NCI-H1105 (cell line): ENCODE measurements around the gene PTGR1.
"Not testable (repeated sequence)": the region's sequence is repeated elsewhere in the genome, so short reads cannot be mapped to it uniquely, and the experiment has no call there.

Experiments used
- DNase-seq: peaks from one replicate; lab custom pipeline; 2025; lab: John Stamatoyannopoulos, UW

Gene PTGR1

DNA sequence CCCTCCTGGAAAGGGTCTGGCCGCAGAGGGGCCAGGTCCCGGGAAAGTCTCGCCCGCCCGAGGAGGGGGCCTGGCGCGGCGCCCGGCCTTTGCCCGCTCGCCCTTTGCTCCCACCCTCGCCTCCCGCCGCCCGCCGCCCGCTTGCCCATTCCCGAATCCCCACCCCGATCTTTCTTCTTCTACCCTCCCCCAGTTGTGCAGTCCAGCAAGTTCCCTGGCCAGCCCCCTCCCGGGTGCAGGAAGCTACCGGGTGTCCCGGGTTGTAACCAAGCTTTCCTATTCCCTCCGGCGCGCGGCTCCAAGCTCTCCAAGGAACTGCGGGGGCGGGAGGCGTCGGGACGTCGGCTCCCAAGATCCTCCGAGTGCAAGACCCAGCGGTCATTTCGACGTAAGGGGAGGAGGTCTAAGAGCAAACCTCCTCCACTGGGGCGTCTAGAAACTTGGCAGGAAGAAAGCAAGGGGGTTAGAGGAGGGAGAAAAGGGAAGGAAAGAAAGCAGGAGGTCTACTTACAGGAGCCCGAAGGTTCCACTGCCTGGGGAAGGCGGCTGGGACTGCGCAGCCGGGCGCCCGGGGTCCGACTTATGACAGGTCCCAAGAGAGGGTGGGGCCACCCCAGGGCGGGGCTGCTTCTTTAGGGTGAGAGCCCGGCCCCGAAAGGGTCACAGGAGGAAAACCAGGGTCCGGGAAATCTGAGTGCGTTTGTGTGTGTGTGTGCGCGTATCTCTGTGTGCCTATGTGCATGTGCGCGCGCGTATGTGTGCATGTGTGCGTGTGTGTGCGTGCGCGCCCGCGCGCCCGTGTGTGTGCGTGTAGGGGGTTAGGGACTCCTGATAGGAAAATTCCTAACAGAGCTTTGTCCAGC is at the start of gene PTGR1:
Gene PTGR1 (minus strand): TSS at position 556 of the 863 bp plus-strand sequence. CDS start 2,225 bp downstream, outside the sequence.
- no peak for DNase-seq

DNA sequence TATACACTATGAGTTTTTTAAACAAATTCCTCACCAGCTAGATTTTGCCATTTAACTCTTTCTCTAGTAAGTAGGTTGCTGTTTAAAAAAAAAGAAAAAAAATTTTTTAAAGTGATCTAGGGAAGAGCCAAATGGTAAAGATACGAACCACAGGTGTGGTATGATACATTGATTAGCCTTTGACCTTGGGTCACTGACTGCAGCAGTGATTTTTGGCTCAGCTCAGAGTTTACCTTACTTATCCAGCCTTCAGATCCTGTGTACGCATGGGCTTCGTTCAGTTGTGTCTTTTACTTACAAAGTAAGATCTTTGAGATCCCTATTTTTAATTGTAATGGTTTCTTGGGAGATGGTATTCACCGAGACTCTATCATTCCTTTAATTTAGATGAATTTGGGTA is 49.6 kb upstream of the PTGR1 start:
- DNase-seq = no peak

DNA sequence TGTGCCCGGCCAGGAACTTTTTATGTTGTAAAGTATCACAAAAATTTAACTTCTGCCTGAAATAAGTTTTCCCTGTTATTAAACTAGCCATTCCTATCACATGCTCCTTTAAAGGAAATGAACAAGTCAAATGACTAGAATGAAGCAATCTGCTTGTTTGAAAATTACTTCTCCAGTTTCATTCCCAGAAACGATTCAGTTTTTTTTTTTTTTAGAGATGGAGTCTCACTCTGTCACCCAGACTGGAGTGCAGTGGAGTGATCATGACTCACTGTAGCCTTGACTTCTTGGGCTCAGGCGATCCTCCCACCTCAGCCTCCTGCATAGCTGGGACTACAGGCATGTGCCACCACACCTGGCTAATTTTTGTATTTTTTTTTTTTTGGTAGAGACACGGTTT is 48.6 kb upstream of the PTGR1 start:
- DNase-seq = no peak

DNA sequence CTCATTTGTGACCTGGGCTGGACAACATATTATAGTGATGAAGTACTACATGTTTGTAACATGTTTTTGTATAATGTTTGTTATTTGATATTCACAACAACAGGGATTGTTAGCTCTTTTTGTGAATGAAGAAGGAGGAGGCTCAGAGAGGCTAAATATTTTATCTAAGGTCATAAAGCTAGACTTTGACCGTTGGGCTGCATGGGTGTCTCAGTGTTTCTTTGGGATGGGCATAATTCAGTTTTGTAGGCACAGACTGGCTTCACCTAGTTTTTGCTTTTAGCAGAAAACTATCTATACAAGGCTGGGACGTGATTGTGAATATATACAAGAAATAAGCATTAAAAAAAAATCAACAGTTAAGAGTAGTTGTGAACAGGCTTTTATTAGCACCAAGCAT is 47.0 kb upstream of the PTGR1 start:
- DNase-seq = no peak

DNA sequence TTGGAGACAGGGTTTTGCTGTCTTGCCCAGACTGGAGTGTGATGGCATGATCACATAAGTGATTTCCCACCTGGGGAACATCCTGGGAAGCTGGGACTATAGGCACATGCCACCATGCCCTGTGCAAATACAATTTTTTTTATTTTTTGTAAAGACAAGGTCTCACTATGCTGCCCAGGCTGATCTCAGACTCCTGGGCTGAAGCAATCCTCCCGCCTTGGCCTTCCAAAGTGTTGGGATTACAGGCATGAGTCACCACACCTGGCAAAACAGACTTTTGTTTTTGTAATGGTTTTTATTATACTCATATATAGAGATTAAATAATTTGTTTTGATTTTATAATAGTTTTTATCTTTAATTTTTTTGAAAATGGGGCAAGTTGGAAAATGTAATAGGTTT is 46.4 kb upstream of the PTGR1 start:
- DNase-seq = no peak

DNA sequence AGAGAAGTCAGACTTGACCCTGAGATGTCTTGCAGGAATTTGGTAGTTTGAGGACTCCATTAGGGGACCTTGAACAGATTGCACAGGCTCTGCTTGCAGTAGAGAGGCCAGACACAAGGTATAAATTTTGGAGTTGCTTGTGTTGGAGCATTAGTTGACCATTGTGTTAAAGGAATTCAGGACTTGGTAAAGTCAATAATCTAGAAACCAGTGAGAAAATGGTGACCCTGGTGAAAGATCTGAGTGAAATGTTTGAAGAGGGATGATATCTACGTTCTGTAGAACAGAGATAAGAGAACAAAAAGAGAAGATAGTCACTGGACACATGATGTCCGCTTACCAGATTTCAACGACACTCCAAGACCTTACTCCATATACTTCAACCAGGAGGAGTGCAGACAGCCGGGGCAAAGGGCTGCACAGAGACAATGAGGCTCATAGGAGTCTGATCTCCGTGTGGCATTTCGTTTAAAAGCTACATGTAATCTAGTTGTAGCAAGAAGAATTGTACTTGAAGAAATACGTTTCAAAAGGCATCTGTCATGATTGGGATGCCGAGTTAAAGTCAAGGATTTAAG is 44.8 kb upstream of the PTGR1 start:
- DNase-seq = no peak

DNA sequence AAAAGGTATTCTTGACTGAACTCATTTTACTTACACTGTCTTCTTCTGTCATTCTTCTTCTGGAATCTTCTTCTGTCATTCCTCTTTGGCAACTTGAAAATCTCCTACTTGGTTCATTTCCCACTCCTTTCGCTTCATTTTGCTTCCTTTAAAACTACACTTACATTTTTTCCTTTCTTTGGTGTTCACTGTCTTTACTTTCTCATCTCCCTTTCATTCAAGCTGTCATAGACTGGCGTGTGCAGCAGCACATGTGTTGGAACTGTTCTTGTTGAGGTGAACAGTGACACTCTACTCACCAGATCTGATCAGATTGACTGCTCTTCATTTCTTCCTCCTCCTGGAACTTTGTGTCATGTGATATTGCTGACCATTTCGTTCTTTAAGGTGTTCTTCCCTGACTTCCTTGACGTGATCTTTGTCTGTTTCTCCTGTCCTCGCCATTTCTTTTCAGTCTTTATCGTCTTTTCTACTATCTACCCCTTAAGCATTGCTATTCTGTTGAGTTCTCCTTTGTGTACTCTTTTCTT is 38.0 kb upstream of the PTGR1 start:
- no peak for DNase-seq

DNA sequence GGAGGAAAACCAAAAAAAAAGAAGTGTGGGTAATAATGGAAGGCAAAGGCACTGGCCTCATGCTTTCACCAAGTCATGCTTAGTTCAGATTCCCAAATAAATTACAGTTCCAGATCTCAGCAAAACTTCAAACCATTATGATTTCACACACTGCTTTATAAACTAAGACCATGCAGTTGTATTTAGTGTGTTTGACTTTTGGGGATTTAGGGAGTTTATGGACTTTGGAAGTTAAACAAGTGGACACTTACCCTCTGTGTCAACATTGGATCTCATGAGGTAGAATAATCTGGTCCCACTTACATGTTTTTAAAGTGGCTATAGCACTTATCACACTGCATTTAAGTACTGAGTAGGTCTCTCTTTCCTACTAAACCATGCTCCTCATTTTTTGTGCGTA is 35.4 kb upstream of the PTGR1 start:
- no peak for DNase-seq

DNA sequence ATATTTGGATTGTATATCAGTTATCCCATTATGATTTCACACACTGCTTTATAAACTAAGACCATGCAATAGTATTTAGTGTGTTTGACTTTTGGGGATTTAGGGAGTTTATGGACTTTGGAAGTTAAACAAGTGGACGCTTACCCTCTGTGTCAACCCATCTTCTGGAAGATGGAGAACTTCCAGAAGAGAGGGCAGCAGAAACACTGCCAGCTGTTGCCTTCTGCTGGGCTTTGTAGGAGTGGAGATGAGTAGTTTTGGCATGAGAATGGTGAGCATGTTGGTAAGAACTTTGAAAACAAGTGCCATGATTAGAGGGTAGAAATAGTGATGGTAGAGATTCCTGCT is 33.9 kb upstream of the PTGR1 start:
- no peak for DNase-seq

DNA sequence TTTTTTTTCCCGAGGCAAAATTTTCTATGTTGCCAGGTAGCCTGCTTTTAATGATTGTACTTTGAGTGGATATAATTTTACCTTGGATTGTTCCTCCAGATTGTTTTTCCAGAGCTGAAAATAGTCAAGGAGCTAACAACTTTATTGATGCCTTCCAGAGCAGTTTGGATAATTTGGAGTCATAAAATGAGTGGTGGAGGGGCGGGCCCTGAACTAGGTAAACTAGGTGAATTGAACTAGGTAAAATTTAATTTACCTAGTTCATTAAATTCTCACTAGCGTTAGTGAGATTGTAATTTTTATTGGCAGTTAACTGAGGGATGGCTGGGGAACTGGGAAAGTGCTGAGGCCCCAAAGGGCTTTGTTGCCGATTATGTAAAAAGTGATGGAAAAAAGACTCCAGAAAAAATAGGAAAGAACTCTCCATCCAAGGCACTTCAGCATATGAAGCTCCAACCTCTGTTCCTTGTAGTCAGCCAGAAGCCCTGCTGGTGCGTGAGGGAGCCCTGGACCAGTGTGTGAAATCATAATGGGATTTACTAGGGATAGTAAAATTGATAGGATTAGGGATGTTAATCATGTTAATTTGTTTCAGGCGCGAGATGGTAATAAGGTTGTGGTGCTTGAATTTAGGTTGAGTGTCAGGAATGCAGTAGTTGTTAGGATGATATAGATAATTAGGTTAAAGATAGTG is 33.4 kb upstream of the PTGR1 start:
- DNase-seq = no peak

DNA sequence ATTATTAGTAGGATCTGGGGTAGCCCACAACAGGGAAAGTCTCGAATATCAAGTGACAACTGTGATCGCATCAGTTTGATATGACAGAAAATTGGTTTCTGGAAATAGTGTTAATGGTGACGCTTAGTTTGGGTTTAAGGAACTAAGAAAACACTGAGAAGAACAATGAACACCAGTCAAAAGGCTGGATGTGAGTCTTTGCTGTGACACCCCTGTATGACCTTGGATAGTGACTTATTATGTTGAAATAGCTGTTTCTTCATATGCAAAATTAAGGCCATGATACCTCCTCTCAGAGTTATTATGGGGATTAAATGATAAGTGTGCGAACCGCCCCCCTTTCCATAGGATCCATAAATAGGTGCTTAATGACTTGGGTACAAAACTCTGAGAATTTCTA is 32.6 kb upstream of the PTGR1 start:
- no peak for DNase-seq

DNA sequence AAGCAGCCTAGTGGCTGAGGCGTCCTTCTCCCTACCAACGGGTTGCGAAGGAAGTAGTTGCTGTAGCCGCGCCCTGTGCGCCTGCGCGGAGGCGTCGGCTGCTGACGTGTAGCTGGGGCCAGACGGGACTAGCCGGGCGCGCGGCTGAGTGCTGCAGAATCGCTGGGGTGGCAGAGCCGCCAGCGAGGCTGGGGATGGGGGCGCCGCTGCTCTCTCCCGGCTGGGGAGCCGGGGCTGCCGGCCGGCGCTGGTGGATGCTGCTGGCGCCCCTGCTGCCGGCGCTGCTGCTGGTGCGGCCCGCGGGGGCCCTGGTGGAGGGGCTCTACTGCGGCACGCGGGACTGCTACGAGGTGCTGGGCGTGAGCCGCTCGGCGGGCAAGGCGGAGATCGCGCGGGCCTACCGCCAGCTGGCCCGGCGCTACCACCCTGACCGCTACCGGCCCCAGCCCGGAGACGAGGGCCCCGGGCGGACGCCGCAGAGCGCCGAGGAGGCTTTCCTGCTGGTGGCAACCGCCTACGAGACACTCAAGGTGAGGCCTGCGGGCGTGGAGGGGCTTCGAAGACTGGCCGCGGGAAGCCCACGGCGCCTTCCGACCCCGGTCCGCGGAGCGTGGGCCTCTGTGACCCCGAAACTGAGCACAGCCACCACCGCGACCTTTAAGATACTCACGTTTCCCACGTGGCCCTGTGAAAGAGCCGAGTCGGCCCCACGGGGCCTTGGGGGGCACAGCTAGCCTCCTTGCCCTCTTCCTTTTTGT is 31.9 kb upstream of the PTGR1 start, which contains the start of gene DNAJC25:
Gene DNAJC25 (plus strand): TSS at position 121 of the 758 bp plus-strand sequence. CDS start 74 bp downstream, at position 195.
- peak; percentile 96 for DNase-seq

DNA sequence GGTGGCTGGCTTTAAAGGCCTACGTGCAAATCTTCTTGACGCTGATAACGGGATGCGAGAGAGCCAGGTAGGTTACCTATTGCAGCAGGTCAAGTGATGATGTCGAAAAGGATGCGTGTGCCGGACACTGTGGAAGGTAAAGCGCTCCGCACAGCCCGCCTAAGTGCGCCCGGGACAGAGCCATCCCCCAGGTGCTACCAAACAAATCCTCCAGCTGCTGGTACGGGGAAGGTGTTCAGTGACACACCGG is 31.4 kb upstream of the PTGR1 start:
- DNase-seq = no peak

DNA sequence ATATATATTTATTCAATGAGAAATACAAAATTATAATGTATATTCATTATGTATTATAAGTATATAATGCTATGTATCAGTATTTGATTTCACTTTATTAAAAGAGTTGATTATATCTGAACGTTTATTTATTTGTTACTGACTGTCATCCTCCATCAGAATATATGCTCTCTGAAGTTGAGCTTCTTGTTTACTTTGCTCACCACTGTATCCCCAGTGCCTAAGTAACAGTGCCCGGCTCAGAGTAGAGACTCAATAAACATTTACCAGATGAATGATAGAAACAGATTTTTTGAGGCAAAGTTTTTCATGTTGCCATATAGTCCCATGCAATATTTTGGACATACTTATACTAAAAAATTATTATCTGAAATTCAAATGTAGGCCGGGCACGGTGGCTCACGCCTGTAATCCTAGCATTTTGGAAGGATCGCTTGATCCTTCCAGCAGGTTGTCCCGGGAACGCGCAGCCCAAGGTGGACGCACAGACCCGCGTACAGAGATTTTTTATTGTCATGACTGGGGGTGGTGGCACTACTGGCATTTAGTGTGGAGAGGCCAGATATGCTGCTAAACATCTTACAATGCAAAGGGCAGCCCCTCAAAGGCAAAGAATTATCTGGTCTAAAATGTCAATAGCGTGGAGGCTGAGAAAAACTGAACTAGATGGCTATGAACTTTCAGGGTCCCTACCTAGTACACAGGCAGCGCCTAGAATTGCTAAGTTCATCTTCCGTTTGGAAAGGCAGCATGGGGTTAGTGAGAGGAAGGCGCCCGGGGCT is 30.9 kb upstream of the PTGR1 start:
- no peak for DNase-seq

DNA sequence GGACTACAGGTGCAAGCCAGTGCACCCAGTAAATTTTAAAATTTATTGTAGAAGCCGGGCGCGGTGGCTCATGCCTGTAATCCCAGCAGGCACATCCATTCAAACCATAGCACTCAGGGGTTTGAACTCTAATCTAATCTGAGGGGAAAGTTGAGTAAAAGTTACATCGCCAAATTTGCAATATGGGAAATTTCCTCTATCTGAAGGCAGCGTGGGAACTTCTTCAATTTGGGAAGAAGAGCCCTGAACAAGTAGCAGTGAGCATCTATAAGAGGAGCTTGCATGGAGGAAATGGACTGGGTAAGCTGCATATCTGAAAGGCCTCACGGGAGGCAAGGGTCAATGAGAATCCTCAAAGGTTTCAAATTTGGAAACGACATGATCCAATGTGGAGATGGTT is 29.0 kb upstream of the PTGR1 start:
- no peak for DNase-seq

DNA sequence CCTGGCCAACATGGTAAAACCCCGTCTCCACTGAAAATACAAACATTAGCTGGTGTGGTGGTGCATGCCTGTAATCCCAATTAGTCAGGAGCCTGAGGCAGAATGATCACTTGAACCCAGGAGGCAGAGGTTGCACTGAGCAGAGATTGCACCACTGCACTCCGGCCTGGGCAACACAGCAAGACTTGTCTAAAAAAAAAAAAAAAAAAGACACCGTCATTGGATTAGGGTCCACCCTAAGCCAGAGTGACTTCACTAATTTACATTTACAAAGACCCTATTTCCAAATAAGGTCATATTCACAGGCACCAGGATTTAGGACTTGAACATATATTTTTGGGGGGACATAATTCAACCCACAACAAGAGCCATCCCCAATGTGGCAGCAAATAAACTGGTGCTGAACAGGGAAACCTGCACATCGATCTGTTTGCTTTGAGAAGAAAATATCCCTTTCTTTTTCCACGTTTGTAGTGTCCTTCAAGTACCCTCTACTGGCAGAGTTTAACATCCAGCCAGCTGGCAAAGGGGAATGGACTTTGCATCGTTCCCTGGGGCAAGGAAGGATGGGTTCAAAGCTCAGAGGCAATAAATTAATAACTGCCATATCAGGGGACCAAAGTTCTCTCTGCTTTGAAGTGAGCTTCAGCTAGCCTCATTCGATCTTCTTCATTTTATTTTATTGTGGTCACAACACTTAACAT is 28.0 kb upstream of the PTGR1 start:
- DNase-seq = peak; percentile 17

DNA sequence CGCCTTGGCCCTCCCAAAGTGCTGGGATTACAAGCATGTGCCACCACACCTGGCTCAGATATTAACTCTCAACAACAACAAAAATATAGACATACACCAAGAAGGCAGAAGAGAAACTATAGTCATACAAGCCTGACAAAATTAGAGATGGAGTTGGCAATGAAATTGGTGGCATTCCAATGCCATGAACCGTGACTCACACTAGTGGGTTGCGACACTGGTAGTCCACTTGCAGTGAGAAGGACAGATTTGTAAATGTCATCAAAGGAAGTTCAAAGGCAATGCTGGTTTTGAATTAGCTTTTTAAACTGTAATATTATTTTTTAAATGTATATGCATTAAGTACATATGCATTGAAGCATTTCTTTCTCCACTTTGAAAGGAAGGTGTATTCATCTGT is 23.2 kb upstream of the PTGR1 start:
- no peak for DNase-seq

DNA sequence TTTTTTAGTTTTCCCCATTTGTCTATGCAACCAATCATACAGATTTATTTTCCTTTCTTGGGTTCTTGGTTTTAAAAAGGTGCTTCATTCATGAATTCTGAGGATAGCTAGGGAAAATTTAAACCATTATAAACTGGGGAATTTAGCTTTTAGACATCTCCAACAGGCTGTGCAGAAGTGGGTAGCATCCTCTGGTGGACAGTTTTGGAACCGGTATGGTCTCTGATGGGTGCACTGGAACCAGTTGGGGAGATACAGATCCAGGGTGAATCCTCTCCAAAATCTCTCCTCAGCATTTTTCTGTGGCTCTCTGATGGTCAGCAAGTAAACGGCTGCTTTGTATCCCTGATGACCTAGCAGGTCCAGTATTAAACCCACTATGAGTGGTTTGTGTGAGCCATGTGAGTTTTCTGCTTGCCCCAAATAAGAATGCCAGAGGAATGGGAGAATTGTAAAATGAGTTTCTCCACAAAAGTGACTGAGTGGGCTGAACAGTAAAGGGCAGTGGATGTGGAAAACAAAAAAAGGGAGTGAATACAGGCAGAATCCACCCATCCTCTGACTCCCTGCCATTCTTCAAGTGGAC is 22.5 kb upstream of the PTGR1 start:
- no peak for DNase-seq

DNA sequence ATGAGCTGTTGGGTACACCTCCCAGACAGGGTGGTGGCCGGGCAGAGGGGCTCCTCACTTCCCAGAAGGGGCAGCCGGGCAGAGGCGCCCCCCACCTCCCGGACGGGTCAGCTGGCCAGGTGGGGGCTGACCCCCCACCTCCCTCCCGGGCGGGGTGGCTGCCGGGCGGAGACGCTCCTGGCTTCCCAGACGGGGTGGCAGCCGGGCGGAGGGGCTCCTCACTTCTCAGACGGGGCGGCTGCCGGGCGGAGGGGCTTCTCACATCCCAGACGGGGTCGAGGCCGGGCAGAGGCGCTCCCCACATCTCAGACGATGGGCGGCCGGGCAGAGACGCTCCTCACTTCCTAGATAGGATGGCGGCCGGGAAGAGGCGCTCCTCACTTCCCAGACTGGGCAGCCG is 17.9 kb upstream of the PTGR1 start:
- not testable (repeated sequence) for DNase-seq

DNA sequence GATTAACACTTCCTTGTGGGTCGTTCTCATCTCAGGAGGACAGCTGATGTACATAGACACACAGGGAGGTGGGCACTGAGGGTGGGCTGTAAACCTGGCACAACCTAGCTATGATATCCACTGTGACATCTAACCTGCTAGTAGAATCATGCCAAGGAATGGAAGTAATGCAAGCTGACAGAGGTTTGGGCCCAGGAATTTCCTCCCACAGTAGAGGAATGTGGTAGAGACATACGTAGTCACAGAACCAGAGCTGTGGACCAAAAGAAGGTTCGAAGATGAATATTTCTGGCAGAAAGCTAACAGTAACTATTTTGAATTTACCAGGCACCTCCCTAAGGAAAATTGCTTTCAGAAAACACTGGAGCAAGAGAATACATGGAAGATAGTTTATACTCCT is 16.5 kb upstream of the PTGR1 start:
- no peak for DNase-seq
